Stomach (tissue), 4 donors: Measurements from ENCODE around the gene AP1S3.

Experiments used
- EP300 ChIP-seq: sonication (generic); formaldehyde crosslinking; IDR thresholded peaks from one replicate; pipeline ENCODE4 v1.6.1; 2017; ENCODE audit warnings: antibody characterized with exemption
- POLR2A ChIP-seq, 4 donors: fragments of 450-650 bp; IDR thresholded peaks; one replicate each; pipeline ENCODE4 v1.6.1; 2016; ENCODE audit warnings: antibody characterized with exemption in 4 of 4, control low read depth in 2 of 4, mild to moderate bottlenecking in 1 of 4, moderate library complexity in 1 of 4
- POLR2AphosphoS5 ChIP-seq, 3 donors: sonication (generic); formaldehyde crosslinking; IDR thresholded peaks; one replicate each; pipeline ENCODE4 v1.6.1; 2016; ENCODE audit warnings: antibody characterized with exemption in 3 of 3
- TF ChIP-seq, protein P1 (sequence below), 7 experiments: fragments of 450-650 bp in 4 of 7; fragments of 200-600 bp in 3 of 7; sonication (generic) in 3 of 7; IDR thresholded peaks; one replicate each; pipeline ENCODE4 v1.5.1; 2016 to 2019; ENCODE audit warnings: antibody characterized with exemption in 7 of 7, control low read depth in 2 of 7, mild to moderate bottlenecking in 1 of 7

DNA sequence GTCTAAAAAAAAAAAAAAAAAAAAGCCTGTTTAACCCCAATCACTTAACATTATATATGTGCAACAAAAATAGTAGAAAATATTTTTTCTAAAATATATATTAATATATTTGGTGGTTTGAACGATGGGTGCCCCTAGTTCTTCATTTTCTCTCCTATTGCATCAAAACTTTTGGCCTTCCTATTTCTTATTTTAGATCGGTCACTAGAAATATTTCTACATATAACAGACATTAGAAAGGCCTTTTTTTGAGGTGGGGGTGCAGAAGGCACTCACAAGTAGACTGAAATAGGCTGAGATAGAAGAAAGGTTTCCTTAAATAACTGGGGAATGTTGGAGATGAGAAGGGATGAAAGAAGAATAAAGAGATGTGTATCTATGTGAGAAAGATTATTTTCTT lies 49.3 kb upstream of the AP1S3 start:
- TF ChIP-seq, protein P1, sequence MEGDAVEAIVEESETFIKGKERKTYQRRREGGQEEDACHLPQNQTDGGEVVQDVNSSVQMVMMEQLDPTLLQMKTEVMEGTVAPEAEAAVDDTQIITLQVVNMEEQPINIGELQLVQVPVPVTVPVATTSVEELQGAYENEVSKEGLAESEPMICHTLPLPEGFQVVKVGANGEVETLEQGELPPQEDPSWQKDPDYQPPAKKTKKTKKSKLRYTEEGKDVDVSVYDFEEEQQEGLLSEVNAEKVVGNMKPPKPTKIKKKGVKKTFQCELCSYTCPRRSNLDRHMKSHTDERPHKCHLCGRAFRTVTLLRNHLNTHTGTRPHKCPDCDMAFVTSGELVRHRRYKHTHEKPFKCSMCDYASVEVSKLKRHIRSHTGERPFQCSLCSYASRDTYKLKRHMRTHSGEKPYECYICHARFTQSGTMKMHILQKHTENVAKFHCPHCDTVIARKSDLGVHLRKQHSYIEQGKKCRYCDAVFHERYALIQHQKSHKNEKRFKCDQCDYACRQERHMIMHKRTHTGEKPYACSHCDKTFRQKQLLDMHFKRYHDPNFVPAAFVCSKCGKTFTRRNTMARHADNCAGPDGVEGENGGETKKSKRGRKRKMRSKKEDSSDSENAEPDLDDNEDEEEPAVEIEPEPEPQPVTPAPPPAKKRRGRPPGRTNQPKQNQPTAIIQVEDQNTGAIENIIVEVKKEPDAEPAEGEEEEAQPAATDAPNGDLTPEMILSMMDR (IDR thresholded peaks at IDR 0.05) = no peak
- no peak for TF ChIP-seq POLR2A (IDR thresholded peaks at IDR 0.05)
- no peak for TF ChIP-seq POLR2AphosphoS5 (IDR thresholded peaks at IDR 0.05)
- no peak for TF ChIP-seq EP300
